Measurements from ENCODE around the gene SYT2. TPM values are rescaled to one million over a fixed set of nuclear protein-coding genes. Genes with fewer than 3 reads are reported as not detected.
"Not testable (repeated sequence)": the region's sequence is repeated elsewhere in the genome, so short reads cannot be mapped to it uniquely, and the experiment has no call there.

Gene SYT2
- total RNA-seq, 2 donors from 2014 or later: under 0.01 TPM; not detected in 1

- Histone ChIP-seq H3K36me3 (peaks cover 41% of the 10 kb centered on the region), H3K4me3 (no peak overlapping the region), H3K27ac (no peak overlapping the region), H3K9me3 (no peaks in the 10 kb centered on the region), H3K4me1 (ENCODE audit: control insufficient read depth in 1 of 2, low read depth in 2 of 2) (no peaks in the 10 kb centered on the region), H3K27me3 (replicated peaks; ENCODE audit: insufficient read depth) (no peaks in the 10 kb centered on the region)
- ATAC-seq (ENCODE audit: insufficient number of reproducible peaks, low FRiP score, low read depth) (no peak), DNase-seq (ENCODE audit: low spot score) (no peak)
- TF ChIP-seq CTCF (IDR thresholded peaks at IDR 0.05): no peak
Measured at GRCh38 chr1:202750024-202750423, 39.8 kb upstream of the SYT2 start.

GRCh38 chr1:202745323-202745888 is 35.2 kb upstream of the SYT2 start:
- Histone ChIP-seq H3K36me3 (peaks cover 46% of the 10 kb centered on the region), H3K27ac (no peak overlapping the region), H3K27me3 (replicated peaks; ENCODE audit: insufficient read depth) (no peaks in the 10 kb centered on the region), H3K9me3 (no peaks in the 10 kb centered on the region), H3K4me1 (ENCODE audit: control insufficient read depth in 1 of 2, low read depth in 2 of 2) (no peaks in the 10 kb centered on the region), H3K4me3 (no peak overlapping the region)
- DNase-seq (ENCODE audit: low spot score) (no peak), ATAC-seq (ENCODE audit: insufficient number of reproducible peaks, low FRiP score, low read depth) (no peak)
- TF ChIP-seq CTCF (IDR thresholded peaks at IDR 0.05): no peak

DNA sequence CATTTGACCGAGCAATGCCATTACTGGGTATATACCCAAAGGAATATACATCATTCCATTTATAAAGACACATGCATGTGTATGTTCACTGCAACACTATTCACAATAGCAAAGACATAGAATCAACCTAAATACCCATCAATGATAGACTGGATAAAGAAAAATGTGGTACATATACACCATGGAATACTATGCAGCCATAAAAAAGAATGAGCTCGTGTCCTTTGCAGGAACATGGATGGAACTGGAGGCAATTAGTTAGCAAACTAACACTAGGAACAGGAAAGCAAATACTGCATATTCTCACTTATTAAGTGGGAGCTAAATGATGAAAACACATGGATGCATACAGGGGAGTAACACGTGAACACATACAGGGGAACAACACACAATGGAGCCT is 34.5 kb upstream of the SYT2 start:
- not testable (repeated sequence) for DNase-seq (ENCODE audit: low spot score); ATAC-seq (ENCODE audit: insufficient number of reproducible peaks, low FRiP score, low read depth); H3K4me3 ChIP-seq; H3K27ac ChIP-seq; H3K4me1 ChIP-seq (ENCODE audit: control insufficient read depth in 1 of 2, low read depth in 2 of 2); H3K9me3 ChIP-seq; H3K27me3 ChIP-seq (replicated peaks; ENCODE audit: insufficient read depth)
- peaks cover 42% of the 10 kb centered on the region for H3K36me3 ChIP-seq

DNA sequence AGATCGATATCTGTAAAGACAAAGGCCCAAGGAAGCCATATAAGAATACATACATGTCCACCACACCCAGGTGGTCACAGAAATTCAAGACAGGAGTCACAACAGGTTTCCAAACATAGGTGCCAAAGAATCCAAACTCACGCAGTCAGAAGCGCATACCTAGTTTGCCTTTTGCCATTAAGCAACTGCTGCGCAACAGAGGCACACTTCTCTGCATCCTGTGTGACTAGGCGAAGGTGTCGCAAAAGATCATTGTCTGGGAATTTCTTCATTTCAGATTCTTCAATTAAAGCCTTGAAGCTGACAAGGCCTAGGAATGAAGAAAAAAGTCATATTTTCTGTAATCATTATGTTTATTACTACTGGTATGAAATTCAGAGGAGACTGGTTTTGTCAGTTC is 32.2 kb upstream of the SYT2 start:
- no peak for TF ChIP-seq CTCF (IDR thresholded peaks at IDR 0.05)
- ATAC-seq (ENCODE audit: insufficient number of reproducible peaks, low FRiP score, low read depth): no peak
- Histone ChIP-seq H3K4me1 (ENCODE audit: control insufficient read depth in 1 of 2, low read depth in 2 of 2) (no peaks in the 10 kb centered on the region), H3K27me3 (replicated peaks; ENCODE audit: insufficient read depth) (no peaks in the 10 kb centered on the region), H3K27ac (no peak overlapping the region), H3K9me3 (no peaks in the 10 kb centered on the region), H3K36me3 (peaks cover 32% of the 10 kb centered on the region), H3K4me3 (no peak overlapping the region)
- DNase-seq (ENCODE audit: low spot score): no peak

DNA sequence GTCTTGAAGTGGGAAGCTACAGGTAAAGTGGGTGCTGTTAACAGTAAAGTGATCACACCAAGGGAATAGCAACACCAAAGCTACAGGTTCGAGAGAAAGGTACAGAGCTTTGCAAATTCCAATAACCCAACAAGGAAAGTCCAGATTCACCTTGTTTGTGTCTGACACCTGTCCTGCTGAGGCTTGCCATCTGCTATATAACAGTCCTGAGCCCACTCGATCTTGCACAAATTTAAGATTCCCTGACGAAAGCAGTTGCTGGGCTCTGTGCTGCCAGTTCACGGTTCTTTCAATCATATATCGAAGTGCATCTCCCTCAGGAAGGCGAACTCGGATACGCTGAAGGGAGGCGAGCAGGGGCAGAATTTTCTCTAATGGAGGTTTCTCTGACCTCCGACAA is 23.0 kb upstream of the SYT2 start:
- no peaks in the 10 kb centered on the region for H3K27me3 ChIP-seq (replicated peaks; ENCODE audit: insufficient read depth)
- no peak for ATAC-seq (ENCODE audit: insufficient number of reproducible peaks, low FRiP score, low read depth)
- no peak overlapping the region for H3K4me3 ChIP-seq
- no peaks in the 10 kb centered on the region for H3K9me3 ChIP-seq
- peaks cover 58% of the 10 kb centered on the region for H3K36me3 ChIP-seq
- DNase-seq (ENCODE audit: low spot score): no peak
- H3K4me1 ChIP-seq (ENCODE audit: control insufficient read depth in 1 of 2, low read depth in 2 of 2): no peaks in the 10 kb centered on the region
- TF ChIP-seq CTCF (IDR thresholded peaks at IDR 0.05): no peak
- no peak overlapping the region for H3K27ac ChIP-seq

DNA sequence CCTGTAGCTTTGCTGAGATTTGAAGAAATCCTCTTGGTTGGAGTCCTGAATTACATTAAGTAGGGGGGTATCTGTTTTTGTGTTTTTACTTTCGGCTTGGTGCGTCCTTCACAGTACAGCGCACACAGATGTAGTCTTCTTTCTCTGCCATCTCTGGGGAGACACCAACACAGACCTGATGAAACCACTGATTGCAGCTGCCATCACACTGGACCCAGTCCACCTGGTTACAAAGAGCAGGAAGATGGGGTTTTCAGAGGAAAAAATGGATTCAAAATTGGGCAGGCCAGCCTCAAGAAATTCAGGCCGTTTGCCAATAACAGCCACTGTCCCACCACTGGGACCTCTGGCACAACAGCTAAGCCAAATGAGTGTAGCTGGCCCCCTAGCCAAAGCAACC is 18.7 kb upstream of the SYT2 start:
- Histone ChIP-seq H3K27ac (no peak overlapping the region), H3K4me3 (no peak overlapping the region), H3K9me3 (no peaks in the 10 kb centered on the region), H3K27me3 (replicated peaks; ENCODE audit: insufficient read depth) (no peaks in the 10 kb centered on the region), H3K36me3 (peaks cover 60% of the 10 kb centered on the region), H3K4me1 (ENCODE audit: control insufficient read depth in 1 of 2, low read depth in 2 of 2) (no peaks in the 10 kb centered on the region)
- DNase-seq (ENCODE audit: low spot score) (no peak), ATAC-seq (ENCODE audit: insufficient number of reproducible peaks, low FRiP score, low read depth) (no peak)
- TF ChIP-seq CTCF (IDR thresholded peaks at IDR 0.05): no peak

All from thoracic aorta (tissue), 2 donors.